Fibroblast of the aortic adventitia (primary cell): ENCODE data around the gene ZBTB21. TPM values are rescaled to one million over a fixed set of nuclear protein-coding genes. Genes with fewer than 3 reads are reported as not detected.

Experiments
- DNase-seq: peaks from one replicate; pipeline ENCODE4 v3.0.0-alpha.2; 2010; ENCODE audit warnings: low read depth
- H3K4me3 ChIP-seq: 2 replicates; pipeline ENCODE4 v1.5.1; 2011; ENCODE audit warnings: low read depth, mild to moderate bottlenecking, control low read depth, low read length, moderate library complexity
- total RNA-seq: library from RNA; depleted of rRNA; stranded (reverse); fragments of >200 nt; gene quantifications from 2 replicates; pipeline ENCODE4 v1.2.3, GENCODE V29; 2012; ENCODE audit warnings: low replicate concordance
- TF ChIP-seq, protein P1 (sequence below): IDR thresholded peaks from 2 replicates; pipeline ENCODE4 v1.5.1; 2011; ENCODE audit warnings: mild to moderate bottlenecking, low read length, control low read depth, inconsistent platforms; ENCODE audit not compliant: insufficient read depth

Gene ZBTB21
- total RNA-seq, 1 donor: 15.4 TPM

DNA sequence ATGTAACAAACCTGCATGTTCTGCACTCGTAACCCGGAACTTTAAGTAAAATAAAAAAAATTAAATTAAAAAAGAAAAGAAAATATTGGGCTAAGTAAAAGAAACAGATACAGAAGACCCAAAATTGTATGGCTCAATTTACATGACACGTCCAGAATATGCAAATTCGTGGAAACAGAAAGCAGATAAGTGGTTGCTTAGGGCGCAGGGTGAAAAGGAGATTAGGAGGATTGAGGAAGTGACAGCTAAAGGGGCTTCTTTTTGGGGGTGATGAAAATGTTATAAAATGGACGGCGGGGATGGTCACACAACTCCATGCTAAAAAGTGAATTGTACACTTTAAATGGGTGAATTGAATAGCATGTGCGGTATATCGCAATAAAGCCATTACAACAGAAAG is 27.4 kb upstream of the ZBTB21 start:
- no peak for DNase-seq
- H3K4me3 ChIP-seq: no peak overlapping the region
- TF ChIP-seq, protein P1, sequence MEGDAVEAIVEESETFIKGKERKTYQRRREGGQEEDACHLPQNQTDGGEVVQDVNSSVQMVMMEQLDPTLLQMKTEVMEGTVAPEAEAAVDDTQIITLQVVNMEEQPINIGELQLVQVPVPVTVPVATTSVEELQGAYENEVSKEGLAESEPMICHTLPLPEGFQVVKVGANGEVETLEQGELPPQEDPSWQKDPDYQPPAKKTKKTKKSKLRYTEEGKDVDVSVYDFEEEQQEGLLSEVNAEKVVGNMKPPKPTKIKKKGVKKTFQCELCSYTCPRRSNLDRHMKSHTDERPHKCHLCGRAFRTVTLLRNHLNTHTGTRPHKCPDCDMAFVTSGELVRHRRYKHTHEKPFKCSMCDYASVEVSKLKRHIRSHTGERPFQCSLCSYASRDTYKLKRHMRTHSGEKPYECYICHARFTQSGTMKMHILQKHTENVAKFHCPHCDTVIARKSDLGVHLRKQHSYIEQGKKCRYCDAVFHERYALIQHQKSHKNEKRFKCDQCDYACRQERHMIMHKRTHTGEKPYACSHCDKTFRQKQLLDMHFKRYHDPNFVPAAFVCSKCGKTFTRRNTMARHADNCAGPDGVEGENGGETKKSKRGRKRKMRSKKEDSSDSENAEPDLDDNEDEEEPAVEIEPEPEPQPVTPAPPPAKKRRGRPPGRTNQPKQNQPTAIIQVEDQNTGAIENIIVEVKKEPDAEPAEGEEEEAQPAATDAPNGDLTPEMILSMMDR: no peak

DNA sequence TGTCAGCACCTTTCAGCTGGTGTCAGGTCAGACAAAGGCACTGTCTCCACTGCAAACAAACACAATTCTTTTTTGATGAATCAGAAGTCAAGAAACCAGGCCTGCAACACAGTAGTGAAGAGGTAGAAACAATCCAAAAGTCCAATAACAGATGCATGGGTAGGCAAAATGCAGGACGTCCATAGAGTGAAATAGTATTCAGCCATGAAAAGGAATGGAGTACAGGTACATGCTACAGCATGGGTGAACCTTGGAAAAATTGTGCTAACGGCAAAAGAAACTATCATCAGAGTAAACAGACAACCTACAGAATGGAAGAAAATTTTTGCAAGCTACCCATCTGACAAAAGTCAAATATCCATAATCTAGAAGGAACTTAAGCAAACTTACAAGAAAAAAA is 26.2 kb upstream of the ZBTB21 start:
- TF ChIP-seq, protein P1: no peak
- no peak for DNase-seq
- no peak overlapping the region for H3K4me3 ChIP-seq

DNA sequence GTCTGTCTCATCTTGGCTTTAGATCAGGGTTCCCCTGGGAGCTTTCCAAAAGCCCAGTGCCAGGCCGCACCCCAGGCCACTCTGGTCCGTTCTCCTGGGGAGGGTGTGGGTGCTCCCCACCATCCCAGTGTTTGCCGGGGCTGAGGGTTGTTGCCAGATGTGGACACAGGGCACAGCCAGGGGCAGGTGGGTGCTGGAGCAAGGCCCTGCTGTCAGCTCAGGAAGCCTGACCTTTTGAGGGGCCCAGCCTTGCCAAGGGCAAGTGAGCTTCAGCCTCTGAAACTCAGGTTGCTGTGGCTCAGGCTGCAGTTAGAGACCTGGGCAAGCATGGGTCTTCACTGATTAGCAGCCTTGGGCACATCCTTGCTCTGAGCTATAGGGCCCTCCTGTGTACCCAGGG is 22.8 kb upstream of the ZBTB21 start:
- TF ChIP-seq, protein P1: no peak
- H3K4me3 ChIP-seq: no peak overlapping the region
- no peak for DNase-seq

DNA sequence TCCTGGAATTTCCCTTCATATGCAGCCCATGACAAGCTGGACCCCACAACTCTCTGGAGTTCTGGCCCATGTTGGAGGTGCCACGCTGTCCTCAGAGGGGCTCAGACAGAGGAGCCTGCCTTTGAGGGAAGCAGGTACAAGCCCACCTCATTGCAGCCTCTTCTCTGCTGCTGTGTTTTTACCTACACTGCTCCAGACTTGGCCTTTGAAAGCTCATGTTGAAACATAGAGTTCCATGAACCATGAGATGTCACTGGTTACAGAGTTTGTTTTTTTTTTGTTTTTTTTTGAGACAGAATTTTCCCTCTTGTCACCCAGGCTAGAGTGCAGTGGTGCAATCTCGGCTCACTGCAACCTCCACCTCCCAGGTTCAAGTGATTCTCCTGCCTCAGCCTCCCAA is 22.1 kb upstream of the ZBTB21 start:
- TF ChIP-seq, protein P1: no peak
- no peak overlapping the region for H3K4me3 ChIP-seq

DNA sequence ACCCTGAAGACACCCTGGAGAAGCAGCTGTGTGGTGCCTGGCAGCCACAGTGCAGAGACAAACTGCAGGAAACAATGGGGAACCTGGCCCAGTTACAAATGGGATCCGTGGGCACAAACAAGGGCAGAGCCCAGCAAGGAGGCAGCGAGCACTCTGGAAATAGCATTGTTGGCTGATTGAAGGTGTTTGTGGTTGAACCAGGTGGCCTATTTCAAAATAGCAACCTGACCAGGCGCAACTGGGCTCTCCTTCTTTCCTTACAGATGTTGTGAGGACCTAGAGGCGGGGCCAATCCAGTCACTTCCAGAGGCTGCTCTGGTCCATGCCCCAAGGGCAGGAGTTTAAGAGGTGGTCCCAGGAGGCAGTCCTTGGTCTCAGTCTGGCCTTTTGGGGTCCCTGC is 21.7 kb upstream of the ZBTB21 start:
- TF ChIP-seq, protein P1: no peak
- H3K4me3 ChIP-seq: no peak overlapping the region
- no peak for DNase-seq

More for the DNA sequence above, 22.1 kb upstream of the ZBTB21 start:
- DNase-seq: no peak

DNA sequence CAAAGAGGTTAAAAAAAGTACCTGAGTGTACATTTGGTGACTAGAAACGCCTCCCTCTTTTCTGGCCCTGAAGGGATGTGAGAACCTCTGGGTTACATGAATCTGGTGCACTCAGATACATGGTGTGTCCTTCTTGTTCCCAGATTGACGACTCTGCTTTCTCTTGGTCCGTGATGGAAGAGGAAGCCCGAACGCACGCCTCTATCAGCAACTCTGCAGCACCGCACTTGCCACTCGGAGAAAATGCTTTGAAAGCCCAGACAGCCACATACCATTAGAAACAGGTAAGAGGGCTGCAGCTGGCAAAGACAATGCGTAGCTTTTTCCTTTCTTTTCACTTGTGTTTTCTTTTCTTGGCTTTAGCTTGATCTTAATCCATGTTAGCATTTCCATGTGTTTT is 21.1 kb upstream of the ZBTB21 start:
- no peak for DNase-seq
- TF ChIP-seq, protein P1: no peak
- no peak overlapping the region for H3K4me3 ChIP-seq

DNA sequence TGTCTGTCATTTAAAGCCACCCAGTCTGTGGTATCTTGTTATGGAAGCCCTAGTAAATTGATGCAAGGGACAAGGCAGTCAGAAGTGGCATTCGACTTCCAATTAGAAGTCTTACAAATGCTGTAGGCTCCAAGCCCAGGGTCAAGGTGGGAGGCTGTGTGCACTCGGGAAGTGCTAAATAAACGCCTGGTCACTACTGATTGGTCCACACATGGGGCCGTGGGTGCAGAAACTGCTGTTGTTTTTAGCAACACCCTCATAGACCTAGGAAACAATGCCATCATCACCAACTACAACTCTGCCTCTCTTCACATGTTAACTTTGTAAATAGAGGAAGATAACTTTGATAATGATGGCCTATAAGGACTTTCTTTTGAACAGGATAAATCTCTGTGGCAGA is 20.2 kb upstream of the ZBTB21 start:
- H3K4me3 ChIP-seq: no peak overlapping the region
- TF ChIP-seq, protein P1: no peak
- no peak for DNase-seq
